AG09309 (cell line): ENCODE data around the gene CDYL2.
A peak's percentile ranks its signal among the peaks of the same experiment; 100 is the strongest.

ENCODE experiments used
- DNase-seq: peaks from one replicate; pipeline ENCODE4 v3.0.0-alpha.2; 2010; ENCODE audit warnings: low read depth
- H3K4me3 ChIP-seq: 2 replicates; pipeline ENCODE4 v1.5.1; 2011; ENCODE audit warnings: mild to moderate bottlenecking, low read depth, low read length, moderate library complexity; ENCODE audit not compliant: control insufficient read depth
- CTCF ChIP-seq: IDR thresholded peaks from 2 replicates; pipeline ENCODE4 v1.5.1; 2011; ENCODE audit warnings: mild to moderate bottlenecking, low read depth, low read length, inconsistent platforms; ENCODE audit not compliant: insufficient read depth, control insufficient read depth; ENCODE audit errors: missing control alignments

Gene CDYL2

DNA sequence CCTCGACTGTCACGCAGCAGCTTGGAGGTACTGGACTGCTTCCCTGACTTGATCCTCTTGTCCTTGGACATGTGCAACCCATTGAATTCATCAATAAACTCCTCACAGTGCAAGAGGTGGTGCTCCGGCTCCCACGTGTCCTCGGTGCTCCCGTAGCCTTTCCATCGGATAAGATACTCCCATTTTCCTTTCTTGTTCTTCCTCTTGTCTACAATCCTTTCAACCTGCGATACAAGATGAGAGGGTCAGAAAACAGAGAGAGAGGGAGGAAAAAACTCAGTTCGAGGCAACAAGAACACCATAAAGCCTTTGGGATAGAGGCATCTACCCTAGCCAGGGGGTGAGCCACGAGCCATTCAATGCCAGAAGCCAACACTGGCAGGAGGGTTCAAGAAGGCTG lies 119.5 kb downstream of the CDYL2 start:
- no peak overlapping the region for H3K4me3 ChIP-seq
- DNase-seq = no peak
- TF ChIP-seq CTCF = no peak

- no peak overlapping the region for H3K4me3 ChIP-seq
- TF ChIP-seq CTCF = no peak
- DNase-seq = no peak
Measured at GRCh38 chr16:80684136-80684765, 120.1 kb downstream of the CDYL2 start.

GRCh38 chr16:80683646-80684045 lies 120.8 kb downstream of the CDYL2 start:
- DNase-seq = no peak
- TF ChIP-seq CTCF = no peak
- no peak overlapping the region for H3K4me3 ChIP-seq

- DNase-seq = peak; percentile 38
- no peak for TF ChIP-seq CTCF
- peak overlapping the region; percentile 28 for H3K4me3 ChIP-seq
Measured at GRCh38 chr16:80682421-80683070, 121.9 kb downstream of the CDYL2 start.

DNA sequence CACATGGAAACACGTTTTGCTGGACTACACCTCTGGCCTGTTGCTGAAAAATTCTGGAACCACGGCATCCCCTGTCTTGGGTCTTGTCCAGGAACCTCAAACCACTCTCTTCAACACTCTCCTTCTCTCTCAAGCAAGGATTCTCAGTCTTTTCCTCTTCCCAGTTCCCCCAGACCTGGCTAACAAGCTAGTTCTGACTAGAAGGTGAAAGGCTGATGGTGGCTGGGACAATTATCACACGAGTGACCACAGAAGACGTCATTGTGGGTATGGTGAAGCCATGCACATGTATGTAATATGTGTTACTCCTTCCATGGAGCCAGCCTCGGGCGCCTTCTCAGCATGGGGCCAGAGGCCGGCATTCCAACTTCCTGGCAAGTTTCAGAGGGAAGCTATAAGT lies 123.0 kb downstream of the CDYL2 start:
- no peak for DNase-seq
- no peak for TF ChIP-seq CTCF
- no peak overlapping the region for H3K4me3 ChIP-seq

GRCh38 chr16:80680839-80681238 lies 123.6 kb downstream of the CDYL2 start:
- no peak for TF ChIP-seq CTCF
- DNase-seq = no peak
- H3K4me3 ChIP-seq = no peak overlapping the region
